CD4-positive, CD25-positive, alpha-beta regulatory T cell (primary cell): Measurements from ENCODE around the gene PTP4A1. TPM values are rescaled to one million over a fixed set of nuclear protein-coding genes. Genes with fewer than 3 reads are reported as not detected.
A peak's percentile ranks its signal among the peaks of the same experiment; 100 is the strongest.

ENCODE experiments used
- ATAC-seq, 2 donors: fragments of 150-1000 bp; cut with Tn5 transposase; one replicate each; pipeline ENCODE4 v1.10.0; 2021; ENCODE audit warnings: low read depth in 2 of 2, moderate number of reproducible peaks in 2 of 2, moderate library complexity in 1 of 2
- DNase-seq, 3 donors: peaks; one replicate each; pipeline versions ENCODE4 v3.0.0 to v3.0.0-alpha.2; 2012 to 2022; ENCODE audit warnings: mixed read lengths in 1 of 3
- H3K27ac ChIP-seq: one replicate; pipeline ENCODE4 v1.7.0; 2013; ENCODE audit warnings: mild to moderate bottlenecking, low read length; ENCODE audit not compliant: insufficient read depth, poor library complexity, severe bottlenecking
- H3K27me3 ChIP-seq: one replicate; pipeline ENCODE4 v1.7.0; 2013; ENCODE audit warnings: low read length; ENCODE audit not compliant: control insufficient read depth, insufficient read depth
- H3K36me3 ChIP-seq: one replicate; pipeline ENCODE4 v1.7.0; 2013; ENCODE audit warnings: mild to moderate bottlenecking, low read length, moderate library complexity; ENCODE audit not compliant: control insufficient read depth, insufficient read depth
- H3K4me1 ChIP-seq: 2 replicates; pipeline ENCODE4 v1.7.0; 2013; ENCODE audit warnings: mild to moderate bottlenecking, low read length; ENCODE audit not compliant: insufficient read depth, control insufficient read depth, poor library complexity, severe bottlenecking
- H3K4me3 ChIP-seq: one replicate; pipeline ENCODE4 v1.7.0; 2013; ENCODE audit warnings: low read depth, mild to moderate bottlenecking, low read length, moderate library complexity
- H3K9me3 ChIP-seq, 2 experiments: 1 replicate in 1 of 2; 2 replicates in 1 of 2; pipeline ENCODE4 v1.7.0; 2013; ENCODE audit warnings: low read length in 2 of 2, mild to moderate bottlenecking in 1 of 2, moderate library complexity in 1 of 2; ENCODE audit not compliant: control insufficient read depth in 2 of 2
- H3K27ac Mint-ChIP-seq, 3 donors: one replicate each; pipeline ENCODE4 v1.8.0; 2020 to 2022; ENCODE audit warnings: mild to moderate bottlenecking in 3 of 3, mixed read lengths in 3 of 3, moderate library complexity in 2 of 3
- H3K27me3 Mint-ChIP-seq: one replicate; pipeline ENCODE4 v1.8.0; 2022; ENCODE audit warnings: mild to moderate bottlenecking, mixed read lengths
- H3K36me3 Mint-ChIP-seq: one replicate; pipeline ENCODE4 v1.8.0; 2020; ENCODE audit warnings: mixed read lengths
- H3K4me1 Mint-ChIP-seq, 4 donors: one replicate each; pipeline ENCODE4 v1.8.0; 2020 to 2022; ENCODE audit warnings: mixed read lengths in 4 of 4, mild to moderate bottlenecking in 1 of 4
- H3K4me3 Mint-ChIP-seq, 4 donors: one replicate each; pipeline ENCODE4 v1.8.0; 2020 to 2022; ENCODE audit warnings: mild to moderate bottlenecking in 4 of 4, mixed read lengths in 4 of 4, moderate library complexity in 3 of 4
- H3K9me3 Mint-ChIP-seq, 7 donors: one replicate each; pipeline ENCODE4 v1.8.0; 2020 to 2022; ENCODE audit warnings: mixed read lengths in 7 of 7, mild to moderate bottlenecking in 3 of 7, moderate library complexity in 2 of 7
- polyA plus RNA-seq, 4 donors: library from polyadenylated mRNA; unstranded; fragments of 300-500 nt; fragmentation: Illumina TruSeq; gene quantifications; one replicate each; pipeline ENCODE4 v1.2.3, GENCODE V29; 2021
- total RNA-seq: library from RNA; stranded (reverse); gene quantifications from one replicate; pipeline ENCODE4 v1.2.3, GENCODE V29; 2022

PTP4A1 gene
- total and polyA plus RNA-seq, 5 donors from 2014 or later: 54.1 to 126 (median 62.9) TPM

- peaks cover 25% of the 10 kb centered on the region for H3K27me3 Mint-ChIP-seq
- H3K4me3 Mint-ChIP-seq: peak overlapping the region; percentile 93 to 99 (median 94)
- no peaks in the 10 kb centered on the region for H3K9me3 Mint-ChIP-seq
- ATAC-seq (no peak), DNase-seq (peak in 1 of 3 donors; percentile 41)
- peak overlapping the region; percentile 89 to 99 (median 96) for H3K27ac Mint-ChIP-seq
- no peaks in the 10 kb centered on the region for H3K27me3 ChIP-seq
- peaks cover 6 to 36% (median 28%) of the 10 kb centered on the region in 4 donors for H3K4me1 Mint-ChIP-seq
- peaks cover 3% of the 10 kb centered on the region for H3K36me3 Mint-ChIP-seq
- peaks cover 4% of the 10 kb centered on the region for H3K36me3 ChIP-seq
- peaks cover 28% of the 10 kb centered on the region for H3K4me1 ChIP-seq
- H3K27ac ChIP-seq: peak overlapping the region; percentile 99
- H3K9me3 ChIP-seq: no peaks in the 10 kb centered on the region
- H3K4me3 ChIP-seq: peak overlapping the region; percentile 93
These were observed 778 bp upstream of the PTP4A1 start for GRCh38 chr6:63571361-63572043.

GRCh38 chr6:63572747-63573075, 431 bp downstream of the PTP4A1 start:
- Histone ChIP-seq H3K4me3 (no peak overlapping the region), H3K36me3 (peaks cover 15% of the 10 kb centered on the region), H3K27ac (peak overlapping the region; percentile 99), H3K9me3 (no peaks in the 10 kb centered on the region), H3K4me1 (peaks cover 28% of the 10 kb centered on the region), H3K27me3 (no peaks in the 10 kb centered on the region)
- H3K27me3 Mint-ChIP-seq: peaks cover 15% of the 10 kb centered on the region
- peaks cover 6 to 43% (median 36%) of the 10 kb centered on the region in 4 donors for H3K4me1 Mint-ChIP-seq
- H3K4me3 Mint-ChIP-seq: peak overlapping the region; percentile 93 to 99 (median 94)
- DNase-seq (no peak), ATAC-seq (no peak)
- peak overlapping the region; percentile 89 to 99 (median 97) for H3K27ac Mint-ChIP-seq
- no peaks in the 10 kb centered on the region for H3K9me3 Mint-ChIP-seq
- H3K36me3 Mint-ChIP-seq: peaks cover 10% of the 10 kb centered on the region

GRCh38 chr6:63573076-63573898, 1.0 kb downstream of the PTP4A1 start:
- peaks cover 10% of the 10 kb centered on the region for H3K36me3 Mint-ChIP-seq
- H3K4me3 ChIP-seq: peak overlapping the region; percentile 98
- no peaks in the 10 kb centered on the region for H3K9me3 Mint-ChIP-seq
- peak overlapping the region; percentile 93 to 98 (median 94) for H3K4me3 Mint-ChIP-seq
- H3K27me3 Mint-ChIP-seq: peaks cover 15% of the 10 kb centered on the region
- ATAC-seq (peak; percentile 29 to 35), DNase-seq (peak; percentile 65 to 82 (median 77))
- peaks cover 20% of the 10 kb centered on the region for H3K36me3 ChIP-seq
- no peaks in the 10 kb centered on the region for H3K27me3 ChIP-seq
- H3K4me1 Mint-ChIP-seq: peaks cover 6 to 43% (median 36%) of the 10 kb centered on the region in 4 donors
- H3K9me3 ChIP-seq: no peaks in the 10 kb centered on the region
- H3K27ac Mint-ChIP-seq: peak overlapping the region; percentile 95 to 99 (median 97)
- peak overlapping the region; percentile 99 for H3K27ac ChIP-seq
- peaks cover 28% of the 10 kb centered on the region for H3K4me1 ChIP-seq

GRCh38 chr6:63573899-63574553, 1.7 kb downstream of the PTP4A1 start:
- H3K27ac Mint-ChIP-seq: peak overlapping the region; percentile 95 to 99 (median 97)
- DNase-seq (peak; percentile 31 to 68 (median 41)), ATAC-seq (no peak)
- H3K36me3 Mint-ChIP-seq: peaks cover 10% of the 10 kb centered on the region
- H3K4me3 Mint-ChIP-seq: peak overlapping the region; percentile 93 to 98 (median 94)
- H3K4me1 ChIP-seq: peaks cover 28% of the 10 kb centered on the region
- H3K27me3 Mint-ChIP-seq: peaks cover 12% of the 10 kb centered on the region
- H3K36me3 ChIP-seq: peaks cover 27% of the 10 kb centered on the region
- no peaks in the 10 kb centered on the region for H3K9me3 Mint-ChIP-seq
- peak overlapping the region; percentile 99 for H3K27ac ChIP-seq
- no peaks in the 10 kb centered on the region for H3K9me3 ChIP-seq
- H3K27me3 ChIP-seq: no peaks in the 10 kb centered on the region
- peak overlapping the region; percentile 98 for H3K4me3 ChIP-seq
- H3K4me1 Mint-ChIP-seq: peaks cover 6 to 43% (median 36%) of the 10 kb centered on the region in 4 donors

GRCh38 chr6:63574554-63574900, 2.2 kb downstream of the PTP4A1 start:
- Histone ChIP-seq H3K27ac (peak overlapping the region; percentile 99), H3K9me3 (no peaks in the 10 kb centered on the region), H3K27me3 (no peaks in the 10 kb centered on the region), H3K36me3 (peaks cover 32% of the 10 kb centered on the region), H3K4me3 (peak overlapping the region; percentile 98), H3K4me1 (peaks cover 28% of the 10 kb centered on the region)
- DNase-seq (no peak), ATAC-seq (no peak)
- H3K27me3 Mint-ChIP-seq: peaks cover 9% of the 10 kb centered on the region
- peaks cover 6 to 44% (median 36%) of the 10 kb centered on the region in 4 donors for H3K4me1 Mint-ChIP-seq
- peak overlapping the region in 2 of 3 donors; percentile 97 to 99 for H3K27ac Mint-ChIP-seq
- peaks cover 10% of the 10 kb centered on the region for H3K36me3 Mint-ChIP-seq
- no peaks in the 10 kb centered on the region for H3K9me3 Mint-ChIP-seq
- H3K4me3 Mint-ChIP-seq: peak overlapping the region; percentile 93 to 98 (median 94)

- H3K9me3 Mint-ChIP-seq: no peaks in the 10 kb centered on the region
- no peak overlapping the region for H3K4me3 ChIP-seq
- H3K27me3 Mint-ChIP-seq: peaks cover 4% of the 10 kb centered on the region
- peak overlapping the region in 2 of 4 donors; percentile 57 to 84 for H3K4me3 Mint-ChIP-seq
- H3K36me3 ChIP-seq: peaks cover 49% of the 10 kb centered on the region
- H3K9me3 ChIP-seq: no peaks in the 10 kb centered on the region
- H3K27me3 ChIP-seq: no peaks in the 10 kb centered on the region
- H3K4me1 Mint-ChIP-seq: peaks cover 10 to 46% (median 36%) of the 10 kb centered on the region in 4 donors
- DNase-seq (no peak), ATAC-seq (no peak)
- no peak overlapping the region for H3K27ac Mint-ChIP-seq
- peaks cover 25% of the 10 kb centered on the region for H3K36me3 Mint-ChIP-seq
- H3K27ac ChIP-seq: peak overlapping the region; percentile 8
- peaks cover 25% of the 10 kb centered on the region for H3K4me1 ChIP-seq
These were observed 4.0 kb downstream of the PTP4A1 start for GRCh38 chr6:63576147-63576772.

GRCh38 chr6:63576985-63577712, 4.9 kb downstream of the PTP4A1 start:
- H3K9me3 Mint-ChIP-seq: no peaks in the 10 kb centered on the region
- peaks cover 30% of the 10 kb centered on the region for H3K36me3 Mint-ChIP-seq
- no peak for DNase-seq
- H3K27me3 Mint-ChIP-seq: peaks cover 4% of the 10 kb centered on the region
- ATAC-seq: no peak
- peak overlapping the region in 1 of 4 donors; percentile 57 for H3K4me3 Mint-ChIP-seq
- peaks cover 20% of the 10 kb centered on the region for H3K4me1 ChIP-seq
- no peak overlapping the region for H3K27ac Mint-ChIP-seq
- no peaks in the 10 kb centered on the region for H3K9me3 ChIP-seq
- H3K4me3 ChIP-seq: no peak overlapping the region
- H3K27ac ChIP-seq: no peak overlapping the region
- H3K36me3 ChIP-seq: peaks cover 54% of the 10 kb centered on the region
- H3K27me3 ChIP-seq: no peaks in the 10 kb centered on the region
- peaks cover 12 to 37% (median 30%) of the 10 kb centered on the region in 4 donors for H3K4me1 Mint-ChIP-seq
